A549 (cell line): ENCODE results near the gene GPRIN1. TPM values are rescaled to one million over a fixed set of nuclear protein-coding genes. Genes with fewer than 3 reads are reported as not detected.

Experiments used
- ATAC-seq, 2 experiments: fragments of 200-7000 bp in 1 of 2; fragments of >200 bp in 1 of 2; cut with Nextera tagmentation in 1 of 2; cut with Tn5 transposase in 1 of 2; 3 replicates each; pipeline versions ENCODE4 v1.8.0 to v1.9.1; 2018 to 2020; ENCODE audit warnings: mild to moderate bottlenecking in 1 of 2, moderate library complexity in 1 of 2
- CTCF ChIA-PET: fragments of 300-600 bp; sonication (Branson Sonifier 250); formaldehyde crosslinking; extraction: SDS; loops from one replicate; lab custom pipeline; 2021; ENCODE audit warnings: antibody characterized with exemption, inconsistent platforms; lab: Yijun Ruan, JAX
- POLR2A ChIA-PET: fragments of 350-600 bp; formaldehyde crosslinking; extraction: SDS; loops from one replicate; lab custom pipeline; 2021; ENCODE audit warnings: antibody characterized with exemption, inconsistent platforms; lab: Yijun Ruan, JAX
- DNase-seq, 2 experiments: peaks; one replicate each; pipeline versions ENCODE4 v3.0.0 to v3.0.0-alpha.2; 2011 to 2016; ENCODE audit warnings: low read depth in 1 of 2, low spot score in 1 of 2
- FAIRE-seq: peaks from 2 replicates; lab custom pipeline; 2011; peaks lifted over from hg19 to GRCh38; lab: Jason Lieb, UNC
- H3K27ac ChIP-seq, 2 experiments: fragments of >200 bp; sonication (Bioruptor Twin); formaldehyde crosslinking; 3 replicates each; pipeline ENCODE4 v1.5.1; 2016 to 2017
- H3K4me1 ChIP-seq: fragments of >200 bp; sonication (Bioruptor Twin); formaldehyde crosslinking; 3 replicates; pipeline ENCODE4 v1.6.1; 2016
- H3K4me2 ChIP-seq: fragments of >200 bp; sonication (Bioruptor Twin); formaldehyde crosslinking; 3 replicates; pipeline ENCODE4 v1.6.1; 2016
- H3K4me3 ChIP-seq: fragments of >200 bp; sonication (Bioruptor Twin); formaldehyde crosslinking; 3 replicates; pipeline ENCODE4 v1.5.1; 2016
- H3K9me3 ChIP-seq: fragments of >200 bp; sonication (Bioruptor Twin); formaldehyde crosslinking; 3 replicates; pipeline ENCODE4 v1.6.1; 2016
- BCL3 ChIP-seq: fragments of >200 bp; sonication (Bioruptor Twin); formaldehyde crosslinking; IDR thresholded peaks from 3 replicates; pipeline ENCODE4 v1.6.1; 2016
- CEBPB ChIP-seq, 2 experiments: fragments of >200 bp in 1 of 2; sonication (Bioruptor Twin) in 1 of 2; formaldehyde crosslinking in 1 of 2; IDR thresholded peaks; 2 replicates each; pipeline ENCODE4 v1.6.1; 2012 to 2016
- CTCF ChIP-seq: fragments of >200 bp; sonication (Bioruptor Twin); formaldehyde crosslinking; IDR thresholded peaks from 3 replicates; pipeline ENCODE4 v1.5.1; 2016
- ELK1 ChIP-seq: fragments of 150-350 bp; IDR thresholded peaks from 2 replicates; pipeline ENCODE4 v1.6.1; 2014; ENCODE audit warnings: low read depth, mild to moderate bottlenecking, low read length
- ESRRA ChIP-seq: fragments of 150-350 bp; IDR thresholded peaks from 2 replicates; pipeline ENCODE4 v1.6.1; 2014; ENCODE audit warnings: mild to moderate bottlenecking, low read length, borderline replicate concordance
- FOSL2 ChIP-seq, 2 experiments: fragments of 450-650 bp in 1 of 2; fragments of >200 bp in 1 of 2; sonication (Bioruptor Twin) in 1 of 2; formaldehyde crosslinking; IDR thresholded peaks; 2 replicates each; pipeline versions ENCODE4 v1.5.0 to v1.6.1; 2016 to 2020; ENCODE audit warnings: mild to moderate bottlenecking in 1 of 2, moderate library complexity in 1 of 2
- GATA3 ChIP-seq: IDR thresholded peaks from 2 replicates; pipeline ENCODE4 v1.6.1; 2012; ENCODE audit warnings: borderline replicate concordance
- HOXB13 ChIP-seq: fragments of 250-450 bp; sonication (Bioruptor Pico); IDR thresholded peaks from 2 replicates; pipeline ENCODE4 v1.5.0; 2020; ENCODE audit warnings: low read depth, mild to moderate bottlenecking, moderate library complexity
- KDM5A ChIP-seq: fragments of 200-600 bp; sonication (generic); IDR thresholded peaks from 2 replicates; pipeline ENCODE4 v1.6.1; 2016; ENCODE audit warnings: antibody characterized with exemption, mild to moderate bottlenecking
- PBX3 ChIP-seq: IDR thresholded peaks from 2 replicates; pipeline ENCODE4 v1.6.1; 2012
- POLR2A ChIP-seq: IDR thresholded peaks from 2 replicates; pipeline ENCODE4 v1.6.1; 2012; ENCODE audit warnings: mild to moderate bottlenecking, low read length
- POLR2AphosphoS2 ChIP-seq: conservative IDR thresholded peaks from 2 replicates; pipeline ENCODE4 v1.6.1; 2012; ENCODE audit warnings: low read length, improper control_type of control experiment, inconsistent platforms
- RARB ChIP-seq: fragments of 250-450 bp; sonication (Bioruptor Pico); IDR thresholded peaks from 2 replicates; pipeline ENCODE4 v1.8.0; 2021; ENCODE audit warnings: mild to moderate bottlenecking, moderate library complexity
- RCOR1 ChIP-seq: fragments of 150-350 bp; IDR thresholded peaks from 2 replicates; pipeline ENCODE4 v1.6.1; 2014; ENCODE audit warnings: antibody characterized with exemption, low read length, low read depth
- SMC3 ChIP-seq: fragments of >200 bp; sonication (Bioruptor Twin); formaldehyde crosslinking; IDR thresholded peaks from 3 replicates; pipeline ENCODE4 v1.6.1; 2018; ENCODE audit warnings: inconsistent platforms
- SREBF2 ChIP-seq: fragments of 450-650 bp; IDR thresholded peaks from 2 replicates; pipeline ENCODE4 v1.6.1; 2014; ENCODE audit warnings: mild to moderate bottlenecking, moderate library complexity
- USF2 ChIP-seq: fragments of 450-650 bp; IDR thresholded peaks from 2 replicates; pipeline ENCODE4 v1.6.1; 2014; ENCODE audit warnings: antibody characterized with exemption
- WGBS: methylation state at CpG from one replicate; pipeline ENCODE4 v1.1.6; 2017; ENCODE audit errors: missing lambda C conversion rate; 5-methylcytosine and 5-hydroxymethylcytosine counted together
- polyA plus RNA-seq, 4 experiments: library from polyadenylated mRNA; depleted of rRNA in 3 of 4; stranded (reverse); fragments of >200 nt; fragmentation: RNase III in 1 of 4; extraction: RNeasy Plus Mini Kit Qiagen cat#74134 plus additional on column Dnase treatment in 1 of 4; gene quantifications; 2 replicates in 3 of 4; 3 replicates in 1 of 4; pipeline ENCODE4 v1.2.3, GENCODE V29; 2011 to 2017

GPRIN1 gene
- polyA plus RNA-seq, 2 of the 4 experiments (the other 2 are of a cell fraction) = 3.1 to 6.7 TPM

GRCh38 chr5:176652136-176652535, 42.2 kb upstream of the GPRIN1 start:
- DNase-seq = peak in 1 of 2 experiments; percentile 38
- no peak for FAIRE-seq
- Histone ChIP-seq H3K4me1 (peaks cover 8% of the 10 kb centered on the region), H3K4me3 (no peak overlapping the region), H3K27ac (no peak overlapping the region)
- no peak for ATAC-seq
- TF ChIP-seq RARB (CRISPR knock-in tag) = no peak
- no peak for TF ChIP-seq FOSL2 (IDR thresholded peaks at IDR 0.05)
- no peak for TF ChIP-seq FOSL2 (CRISPR knock-in tag; IDR thresholded peaks at IDR 0.05)
- TF ChIP-seq, all 56 proteins: peak for 0
- CTCF ChIA-PET = interaction anchor here (0.6 to 9.9 kb wide), 6 partner anchors 8 to 460 kb away, joined by 3 to 123 read pairs (median 3); no protein-coding TSS in a partner anchor
- 80% methylated on average over 7 of the region's 8 CpGs for WGBS
- no peak overlapping the region for H3K4me2 ChIP-seq
- no peaks in the 10 kb centered on the region for H3K9me3 ChIP-seq
- POLR2A ChIA-PET = no interaction called here

GRCh38 chr5:176651472-176651980, 41.6 kb upstream of the GPRIN1 start:
- peaks cover 10% of the 10 kb centered on the region for H3K4me1 ChIP-seq
- DNase-seq = no peak
- H3K9me3 ChIP-seq = no peaks in the 10 kb centered on the region
- no peak overlapping the region for H3K27ac ChIP-seq
- ATAC-seq = no peak
- 93% methylated on average over 15 of the region's 17 CpGs for WGBS
- CTCF ChIA-PET = interaction anchor here (0.5 to 6.8 kb wide), 7 partner anchors 9 to 461 kb away, joined by 3 to 68 read pairs (median 3); partner anchors contain the start of genes EIF4E1B and SNCB
- no peak for FAIRE-seq
- TF ChIP-seq GATA3 (no peak), SMC3 (no peak), BCL3 (no peak)
- H3K4me3 ChIP-seq = no peak overlapping the region
- no peak overlapping the region for H3K4me2 ChIP-seq
- POLR2A ChIA-PET = no interaction called here

GRCh38 chr5:176650354-176650884, 40.5 kb upstream of the GPRIN1 start:
- Histone ChIP-seq H3K9me3 (no peaks in the 10 kb centered on the region), H3K4me1 (peaks cover 14% of the 10 kb centered on the region), H3K4me3 (no peak overlapping the region), H3K4me2 (no peak overlapping the region)
- ATAC-seq (no peak), DNase-seq (no peak)
- POLR2A ChIA-PET = no interaction called here
- TF ChIP-seq USF2 = no peak
- no peak for TF ChIP-seq POLR2AphosphoS2
- TF ChIP-seq SREBF2 = no peak
- TF ChIP-seq CEBPB (IDR thresholded peaks at IDR 0.05) = no peak
- no peak for TF ChIP-seq PBX3
- no peak for TF ChIP-seq ESRRA
- TF ChIP-seq HOXB13 = no peak
- TF ChIP-seq POLR2A = no peak
- TF ChIP-seq RCOR1 = no peak
- TF ChIP-seq KDM5A = no peak
- no peak for TF ChIP-seq ELK1
- TF ChIP-seq CTCF = no peak
- TF ChIP-seq, all 56 proteins: peak for 0
- FAIRE-seq = no peak
- 77% methylated on average over 8 of the region's 8 CpGs for WGBS
- no peak overlapping the region for H3K27ac ChIP-seq
- CTCF ChIA-PET = interaction anchor here (1.0 to 6.8 kb wide), 5 partner anchors 8 to 463 kb away, joined by 3 to 68 read pairs (median 4); no protein-coding TSS in a partner anchor
